K562 (cell line): Measurements from ENCODE around the gene NEURL1.

Source experiments
- GTF2F1 ChIP-seq: IDR thresholded peaks from 2 replicates; pipeline ENCODE4 v1.6.1; 2011; ENCODE audit warnings: low read depth, low read length, improper control_type of control experiment
- KLF13 ChIP-seq: fragments of 450-650 bp; IDR thresholded peaks from 2 replicates; pipeline ENCODE4 v1.6.1; 2016; ENCODE audit warnings: missing genetic modification characterization, low read depth, mild to moderate bottlenecking, missing compliant biosample characterization, moderate library complexity, borderline replicate concordance
- MTA1 ChIP-seq: fragments of 450-650 bp; IDR thresholded peaks from 2 replicates; pipeline ENCODE4 v1.6.1; 2017; ENCODE audit warnings: borderline replicate concordance
- POU5F1 ChIP-seq: fragments of 150-350 bp; IDR thresholded peaks from 2 replicates; pipeline ENCODE4 v1.6.1; 2014; ENCODE audit warnings: borderline replicate concordance, low read length, low read depth, mild to moderate bottlenecking; ENCODE audit not compliant: partially characterized antibody
- SOX6 ChIP-seq: fragments of 450-650 bp; IDR thresholded peaks from 2 replicates; pipeline ENCODE4 v1.6.1; 2014; ENCODE audit warnings: mild to moderate bottlenecking
- SUPT5H ChIP-seq: fragments of 450-650 bp; IDR thresholded peaks from 2 replicates; pipeline ENCODE4 v1.6.1; 2016
- TCF7L2 ChIP-seq: fragments of 150-350 bp; IDR thresholded peaks from 2 replicates; pipeline ENCODE4 v1.6.1; 2016; ENCODE audit warnings: low read depth, mild to moderate bottlenecking, low read length, moderate library complexity
- YY1 ChIP-seq, 3 experiments: IDR thresholded peaks; 2 replicates each; pipeline ENCODE4 v1.6.1; 2011; ENCODE audit warnings: low read length in 2 of 3, mild to moderate bottlenecking in 2 of 3, moderate library complexity in 2 of 3, borderline replicate concordance in 1 of 3, control low read depth in 1 of 3, low read depth in 1 of 3; ENCODE audit not compliant: insufficient read depth in 3 of 3, insufficient replicate concordance in 2 of 3, control insufficient read depth in 1 of 3, insufficient read length in 1 of 3; ENCODE audit errors: extremely low read depth in 1 of 3
- TF ChIP-seq, protein P1 (sequence below), 3 experiments: IDR thresholded peaks in 2 of 3; conservative IDR thresholded peaks in 1 of 3; 2 replicates each; pipeline ENCODE4 v1.5.1; 2011 to 2012; ENCODE audit warnings: low read length in 3 of 3, mild to moderate bottlenecking in 3 of 3, control low read depth in 2 of 3, improper control_type of control experiment in 1 of 3, inconsistent platforms in 1 of 3, low read depth in 1 of 3, mixed read lengths in 1 of 3, moderate library complexity in 1 of 3; ENCODE audit not compliant: insufficient read depth in 2 of 3
- TF ChIP-seq, protein P2 (sequence below): IDR thresholded peaks from 2 replicates; pipeline ENCODE4 v1.6.1; 2012; ENCODE audit warnings: low read depth, low read length, improper control_type of control experiment, borderline replicate concordance
- TF ChIP-seq, protein P3 (sequence below): sonication (generic); formaldehyde crosslinking; IDR thresholded peaks from 2 replicates; pipeline ENCODE4 v1.8.0; 2023; ENCODE audit warnings: mild to moderate bottlenecking, missing genetic modification reagents
- TF ChIP-seq, protein P4 (sequence below): sonication (generic); formaldehyde crosslinking; IDR thresholded peaks from 2 replicates; pipeline ENCODE4 v1.5.0; 2020; ENCODE audit warnings: missing genetic modification reagents

DNA sequence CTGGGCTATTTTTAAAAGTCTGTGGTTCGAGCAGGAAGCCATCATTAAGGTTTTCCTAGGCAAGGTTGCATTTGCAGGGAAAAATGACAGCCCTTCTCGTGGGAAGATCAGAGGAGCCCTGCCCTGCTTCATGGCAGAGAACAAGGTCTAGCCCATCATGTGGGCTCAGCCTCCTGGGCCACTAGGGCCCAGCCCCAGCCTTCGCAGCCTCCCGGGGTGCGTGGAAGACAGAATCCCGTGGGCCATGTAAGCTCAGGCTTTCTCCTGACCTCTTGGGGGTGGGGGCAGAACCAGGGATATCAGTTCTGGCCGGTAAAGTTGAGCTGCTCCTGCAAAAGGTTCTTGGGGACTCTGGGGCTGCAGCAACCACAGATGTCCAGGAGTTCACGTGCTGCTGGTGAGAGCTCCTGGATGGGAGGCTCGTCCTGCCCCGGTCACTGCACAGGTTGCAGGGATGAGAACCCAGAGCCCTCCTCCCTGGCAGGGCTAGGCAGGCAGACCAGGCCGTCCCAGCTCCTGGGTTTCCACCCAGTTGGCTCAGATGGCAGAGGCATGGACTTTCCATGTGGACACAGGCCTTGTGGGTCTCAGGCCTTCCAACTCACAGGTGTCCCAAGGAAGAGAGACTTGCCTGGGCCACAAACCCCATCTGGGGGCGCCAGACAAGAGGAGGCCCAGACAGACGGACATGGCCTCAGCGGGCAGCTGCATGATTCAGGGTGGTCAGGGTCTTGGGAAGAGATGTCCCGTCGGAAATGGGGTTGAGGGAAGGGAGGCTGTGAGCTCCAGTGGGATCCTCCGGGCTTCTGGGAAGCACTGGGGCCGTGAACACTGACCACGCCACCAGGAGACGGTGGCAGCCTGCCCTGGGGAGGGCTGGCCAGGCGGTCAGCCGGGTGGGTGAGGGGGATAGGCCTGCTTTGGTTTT, 126.2 kb downstream of the NEURL1 start:
- TF ChIP-seq SUPT5H (no peak), MTA1 (no peak), GTF2F1 (no peak), KLF13 (tag) (no peak), TCF7L2 (no peak), POU5F1 (no peak), SOX6 (no peak), YY1 (IDR thresholded peaks at IDR 0.05; ENCODE audit: borderline replicate concordance in 1 of 3, control insufficient read depth in 1 of 3, extremely low read depth in 1 of 3, insufficient read depth in 3 of 3, insufficient read length in 1 of 3, insufficient replicate concordance in 2 of 3, low read depth in 1 of 3, low read length in 2 of 3) (no peak)
- TF ChIP-seq, protein P1, sequence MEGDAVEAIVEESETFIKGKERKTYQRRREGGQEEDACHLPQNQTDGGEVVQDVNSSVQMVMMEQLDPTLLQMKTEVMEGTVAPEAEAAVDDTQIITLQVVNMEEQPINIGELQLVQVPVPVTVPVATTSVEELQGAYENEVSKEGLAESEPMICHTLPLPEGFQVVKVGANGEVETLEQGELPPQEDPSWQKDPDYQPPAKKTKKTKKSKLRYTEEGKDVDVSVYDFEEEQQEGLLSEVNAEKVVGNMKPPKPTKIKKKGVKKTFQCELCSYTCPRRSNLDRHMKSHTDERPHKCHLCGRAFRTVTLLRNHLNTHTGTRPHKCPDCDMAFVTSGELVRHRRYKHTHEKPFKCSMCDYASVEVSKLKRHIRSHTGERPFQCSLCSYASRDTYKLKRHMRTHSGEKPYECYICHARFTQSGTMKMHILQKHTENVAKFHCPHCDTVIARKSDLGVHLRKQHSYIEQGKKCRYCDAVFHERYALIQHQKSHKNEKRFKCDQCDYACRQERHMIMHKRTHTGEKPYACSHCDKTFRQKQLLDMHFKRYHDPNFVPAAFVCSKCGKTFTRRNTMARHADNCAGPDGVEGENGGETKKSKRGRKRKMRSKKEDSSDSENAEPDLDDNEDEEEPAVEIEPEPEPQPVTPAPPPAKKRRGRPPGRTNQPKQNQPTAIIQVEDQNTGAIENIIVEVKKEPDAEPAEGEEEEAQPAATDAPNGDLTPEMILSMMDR (IDR thresholded peaks at IDR 0.05 in 2 of 3, conservative IDR thresholded peaks at IDR 0.05 in 1 of 3; ENCODE audit: insufficient read depth in 2 of 3, low read depth in 1 of 3, low read length in 3 of 3): no peak
- TF ChIP-seq, protein P2, sequence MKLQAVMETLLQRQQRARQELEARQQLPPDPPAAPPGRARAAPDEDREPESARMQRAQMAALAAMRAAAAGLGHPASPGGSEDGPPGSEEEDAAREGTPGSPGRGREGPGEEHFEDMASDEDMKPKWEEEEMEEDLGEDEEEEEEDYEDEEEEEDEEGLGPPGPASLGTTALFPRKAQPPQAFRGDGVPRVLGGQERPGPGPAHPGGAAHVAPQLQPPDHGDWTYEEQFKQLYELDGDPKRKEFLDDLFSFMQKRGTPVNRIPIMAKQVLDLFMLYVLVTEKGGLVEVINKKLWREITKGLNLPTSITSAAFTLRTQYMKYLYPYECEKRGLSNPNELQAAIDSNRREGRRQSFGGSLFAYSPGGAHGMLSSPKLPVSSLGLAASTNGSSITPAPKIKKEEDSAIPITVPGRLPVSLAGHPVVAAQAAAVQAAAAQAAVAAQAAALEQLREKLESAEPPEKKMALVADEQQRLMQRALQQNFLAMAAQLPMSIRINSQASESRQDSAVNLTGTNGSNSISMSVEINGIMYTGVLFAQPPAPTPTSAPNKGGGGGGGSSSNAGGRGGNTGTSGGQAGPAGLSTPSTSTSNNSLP: no peak
- TF ChIP-seq, protein P3, sequence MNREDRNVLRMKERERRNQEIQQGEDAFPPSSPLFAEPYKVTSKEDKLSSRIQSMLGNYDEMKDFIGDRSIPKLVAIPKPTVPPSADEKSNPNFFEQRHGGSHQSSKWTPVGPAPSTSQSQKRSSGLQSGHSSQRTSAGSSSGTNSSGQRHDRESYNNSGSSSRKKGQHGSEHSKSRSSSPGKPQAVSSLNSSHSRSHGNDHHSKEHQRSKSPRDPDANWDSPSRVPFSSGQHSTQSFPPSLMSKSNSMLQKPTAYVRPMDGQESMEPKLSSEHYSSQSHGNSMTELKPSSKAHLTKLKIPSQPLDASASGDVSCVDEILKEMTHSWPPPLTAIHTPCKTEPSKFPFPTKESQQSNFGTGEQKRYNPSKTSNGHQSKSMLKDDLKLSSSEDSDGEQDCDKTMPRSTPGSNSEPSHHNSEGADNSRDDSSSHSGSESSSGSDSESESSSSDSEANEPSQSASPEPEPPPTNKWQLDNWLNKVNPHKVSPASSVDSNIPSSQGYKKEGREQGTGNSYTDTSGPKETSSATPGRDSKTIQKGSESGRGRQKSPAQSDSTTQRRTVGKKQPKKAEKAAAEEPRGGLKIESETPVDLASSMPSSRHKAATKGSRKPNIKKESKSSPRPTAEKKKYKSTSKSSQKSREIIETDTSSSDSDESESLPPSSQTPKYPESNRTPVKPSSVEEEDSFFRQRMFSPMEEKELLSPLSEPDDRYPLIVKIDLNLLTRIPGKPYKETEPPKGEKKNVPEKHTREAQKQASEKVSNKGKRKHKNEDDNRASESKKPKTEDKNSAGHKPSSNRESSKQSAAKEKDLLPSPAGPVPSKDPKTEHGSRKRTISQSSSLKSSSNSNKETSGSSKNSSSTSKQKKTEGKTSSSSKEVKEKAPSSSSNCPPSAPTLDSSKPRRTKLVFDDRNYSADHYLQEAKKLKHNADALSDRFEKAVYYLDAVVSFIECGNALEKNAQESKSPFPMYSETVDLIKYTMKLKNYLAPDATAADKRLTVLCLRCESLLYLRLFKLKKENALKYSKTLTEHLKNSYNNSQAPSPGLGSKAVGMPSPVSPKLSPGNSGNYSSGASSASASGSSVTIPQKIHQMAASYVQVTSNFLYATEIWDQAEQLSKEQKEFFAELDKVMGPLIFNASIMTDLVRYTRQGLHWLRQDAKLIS: no peak
- TF ChIP-seq, protein P4, sequence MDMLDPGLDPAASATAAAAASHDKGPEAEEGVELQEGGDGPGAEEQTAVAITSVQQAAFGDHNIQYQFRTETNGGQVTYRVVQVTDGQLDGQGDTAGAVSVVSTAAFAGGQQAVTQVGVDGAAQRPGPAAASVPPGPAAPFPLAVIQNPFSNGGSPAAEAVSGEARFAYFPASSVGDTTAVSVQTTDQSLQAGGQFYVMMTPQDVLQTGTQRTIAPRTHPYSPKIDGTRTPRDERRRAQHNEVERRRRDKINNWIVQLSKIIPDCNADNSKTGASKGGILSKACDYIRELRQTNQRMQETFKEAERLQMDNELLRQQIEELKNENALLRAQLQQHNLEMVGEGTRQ (CRISPR knock-in tag): no peak
